Mesothelial cell of epicardium (in vitro differentiated cells): ENCODE results near the gene EYS. TPM values are rescaled to one million over a fixed set of nuclear protein-coding genes. Genes with fewer than 3 reads are reported as not detected.

ENCODE experiments used
- DNase-seq, 2 experiments: peaks; one replicate each; pipeline ENCODE4 v3.0.0; 2021; ENCODE audit warnings: low spot score in 2 of 2; ENCODE audit not compliant: unreplicated experiment in 2 of 2
- H3K27ac Mint-ChIP-seq: 2 replicates; pipeline ENCODE4 v1.8.0; 2021; ENCODE audit warnings: mixed read lengths
- H3K27me3 Mint-ChIP-seq: 2 replicates; pipeline ENCODE4 v1.8.0; 2021; ENCODE audit warnings: low read depth, mixed read lengths
- H3K36me3 Mint-ChIP-seq: 2 replicates; pipeline ENCODE4 v1.8.0; 2021; ENCODE audit warnings: mixed read lengths
- H3K4me1 Mint-ChIP-seq: 2 replicates; pipeline ENCODE4 v1.8.0; 2021; ENCODE audit warnings: mixed read lengths
- H3K4me3 Mint-ChIP-seq: 2 replicates; pipeline ENCODE4 v1.8.0; 2021; ENCODE audit warnings: mild to moderate bottlenecking, moderate library complexity, mixed read lengths
- H3K9me3 Mint-ChIP-seq: 2 replicates; pipeline ENCODE4 v1.8.0; 2021; ENCODE audit warnings: mixed read lengths
- total RNA-seq: library from RNA; stranded (reverse); gene quantifications from 3 replicates; pipeline ENCODE4 v1.2.1, GENCODE V29; 2021
- TF ChIP-seq, protein P1 (sequence below): fragments of 200-600 bp; sonication (generic); IDR thresholded peaks from one replicate; pipeline ENCODE4 v1.5.0; 2021; ENCODE audit warnings: antibody characterized with exemption; ENCODE audit not compliant: unreplicated experiment

The EYS gene
- total RNA-seq, 1 donor from 2014 or later, result 0.69 TPM

DNA sequence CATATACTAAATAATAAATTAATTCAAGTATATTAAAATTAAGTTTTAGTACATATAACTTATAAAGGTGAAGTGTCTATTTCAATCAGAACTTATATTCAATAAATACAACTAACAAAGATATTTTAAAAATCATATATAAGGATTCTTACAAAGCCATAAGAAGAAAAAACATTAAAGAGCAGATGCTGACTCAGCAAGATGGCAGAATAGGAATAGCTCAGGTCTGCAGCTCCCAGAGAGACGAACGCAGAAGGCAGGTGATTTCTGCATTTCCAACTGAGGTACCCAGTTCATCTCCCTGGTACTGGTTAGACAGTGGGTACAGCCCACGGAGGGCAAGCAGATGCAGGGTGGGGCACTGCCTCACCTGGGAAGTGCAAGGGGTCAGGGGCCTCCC is 811.1 kb downstream of the EYS start:
- Mint-ChIP-seq H3K36me3 (peaks cover 1% of the 10 kb centered on the region), H3K4me1 (peaks cover 6% of the 10 kb centered on the region), H3K27me3 (no peaks in the 10 kb centered on the region), H3K27ac (no peak overlapping the region), H3K9me3 (peaks cover 30% of the 10 kb centered on the region), H3K4me3 (no peak overlapping the region)
- TF ChIP-seq, protein P1, sequence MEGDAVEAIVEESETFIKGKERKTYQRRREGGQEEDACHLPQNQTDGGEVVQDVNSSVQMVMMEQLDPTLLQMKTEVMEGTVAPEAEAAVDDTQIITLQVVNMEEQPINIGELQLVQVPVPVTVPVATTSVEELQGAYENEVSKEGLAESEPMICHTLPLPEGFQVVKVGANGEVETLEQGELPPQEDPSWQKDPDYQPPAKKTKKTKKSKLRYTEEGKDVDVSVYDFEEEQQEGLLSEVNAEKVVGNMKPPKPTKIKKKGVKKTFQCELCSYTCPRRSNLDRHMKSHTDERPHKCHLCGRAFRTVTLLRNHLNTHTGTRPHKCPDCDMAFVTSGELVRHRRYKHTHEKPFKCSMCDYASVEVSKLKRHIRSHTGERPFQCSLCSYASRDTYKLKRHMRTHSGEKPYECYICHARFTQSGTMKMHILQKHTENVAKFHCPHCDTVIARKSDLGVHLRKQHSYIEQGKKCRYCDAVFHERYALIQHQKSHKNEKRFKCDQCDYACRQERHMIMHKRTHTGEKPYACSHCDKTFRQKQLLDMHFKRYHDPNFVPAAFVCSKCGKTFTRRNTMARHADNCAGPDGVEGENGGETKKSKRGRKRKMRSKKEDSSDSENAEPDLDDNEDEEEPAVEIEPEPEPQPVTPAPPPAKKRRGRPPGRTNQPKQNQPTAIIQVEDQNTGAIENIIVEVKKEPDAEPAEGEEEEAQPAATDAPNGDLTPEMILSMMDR, result no peak
- no peak for DNase-seq

DNA sequence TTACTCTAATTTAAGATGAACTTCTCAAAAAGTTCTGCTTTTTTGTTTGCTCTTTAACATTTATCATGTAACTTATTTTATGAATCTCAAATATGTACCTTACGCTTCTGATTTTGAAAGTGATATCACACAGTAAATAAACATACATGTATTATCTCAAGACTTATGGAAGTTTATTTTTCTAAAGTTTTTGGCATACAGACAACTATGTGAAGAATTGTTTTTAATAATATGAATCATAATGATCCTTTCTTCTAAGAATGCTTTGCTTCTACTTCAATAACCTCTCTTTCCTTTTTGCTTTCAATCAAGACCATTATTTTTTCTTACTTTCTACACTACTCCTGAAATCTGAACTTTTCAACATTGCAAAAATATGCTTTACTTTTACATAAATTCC is 816.4 kb downstream of the EYS start:
- TF ChIP-seq, protein P1, result no peak
- no peak for DNase-seq
- Mint-ChIP-seq H3K4me3 (no peak overlapping the region), H3K9me3 (peaks cover 10% of the 10 kb centered on the region), H3K36me3 (no peaks in the 10 kb centered on the region), H3K4me1 (peaks cover 20% of the 10 kb centered on the region), H3K27me3 (no peaks in the 10 kb centered on the region), H3K27ac (peak overlapping the region; percentile 86)

DNA sequence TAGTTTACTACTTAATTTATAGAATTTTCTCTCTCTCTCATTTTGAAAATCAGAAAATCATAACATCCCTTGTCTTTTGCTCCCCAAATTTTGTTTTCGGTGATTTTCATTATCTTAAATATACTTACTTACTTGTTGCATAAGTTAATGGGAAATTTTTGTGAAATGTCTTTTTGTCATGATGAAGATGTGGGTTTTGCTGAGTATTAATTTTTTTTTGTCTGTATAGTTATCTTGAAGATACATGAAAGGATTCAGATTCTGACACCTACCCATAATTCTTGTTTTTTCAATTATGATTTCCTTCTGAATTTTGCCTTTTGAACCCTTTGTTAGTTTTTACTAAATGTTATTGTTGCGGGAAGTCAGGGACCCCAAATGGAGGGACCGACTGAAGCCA is 817.9 kb downstream of the EYS start:
- no peaks in the 10 kb centered on the region for H3K36me3 Mint-ChIP-seq

DNA sequence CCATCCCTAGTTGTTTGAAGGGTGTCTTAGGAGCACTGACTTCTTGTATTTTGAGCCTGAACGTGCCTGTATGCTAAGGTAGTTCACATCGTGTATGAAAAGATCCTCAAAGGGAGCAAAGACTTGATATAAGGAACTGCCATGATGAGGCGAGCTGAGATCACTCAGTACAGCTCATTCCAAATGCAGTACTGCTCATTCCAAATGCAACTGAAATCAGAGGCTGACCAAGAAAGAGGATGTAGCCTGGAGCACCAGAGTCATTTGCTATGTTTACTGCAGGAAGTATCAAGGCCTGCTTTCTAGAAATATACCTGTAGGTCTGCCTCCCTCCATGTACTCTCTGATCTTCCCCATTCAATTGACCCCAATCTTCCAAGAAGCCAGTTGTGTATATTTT is 832.2 kb downstream of the EYS start:
- H3K36me3 Mint-ChIP-seq, result no peaks in the 10 kb centered on the region
- peaks cover 13% of the 10 kb centered on the region for H3K9me3 Mint-ChIP-seq
- no peak overlapping the region for H3K27ac Mint-ChIP-seq
- DNase-seq, result no peak
- no peak overlapping the region for H3K4me3 Mint-ChIP-seq
- no peaks in the 10 kb centered on the region for H3K27me3 Mint-ChIP-seq
- no peaks in the 10 kb centered on the region for H3K4me1 Mint-ChIP-seq
- TF ChIP-seq, protein P1, result no peak

More for the DNA sequence above, 817.9 kb downstream of the EYS start:
- no peak for DNase-seq
- Mint-ChIP-seq H3K27ac (no peak overlapping the region), H3K9me3 (peaks cover 10% of the 10 kb centered on the region), H3K27me3 (no peaks in the 10 kb centered on the region), H3K4me3 (no peak overlapping the region), H3K4me1 (peaks cover 20% of the 10 kb centered on the region)
- TF ChIP-seq, protein P1, result no peak

DNA sequence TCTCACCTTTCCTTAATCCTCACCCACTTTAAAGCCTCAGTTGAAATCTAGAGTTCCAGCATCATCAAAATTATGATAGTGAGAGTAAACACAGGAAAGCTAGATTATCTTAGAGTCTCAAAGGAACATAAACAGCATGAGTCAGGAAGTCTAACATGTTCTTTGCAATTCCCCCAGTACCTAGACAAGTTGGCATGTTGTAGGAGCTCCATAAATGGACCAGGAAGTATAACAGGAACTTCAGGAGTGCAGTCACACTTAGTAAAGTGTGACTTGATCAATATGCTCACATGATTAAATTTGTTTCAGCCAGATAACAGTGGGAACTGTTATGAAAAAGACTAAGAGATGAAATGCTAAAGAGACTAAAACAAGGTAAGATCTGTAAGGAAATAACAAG is 834.4 kb downstream of the EYS start:
- no peak overlapping the region for H3K4me3 Mint-ChIP-seq
- H3K27ac Mint-ChIP-seq, result no peak overlapping the region
- H3K27me3 Mint-ChIP-seq, result no peaks in the 10 kb centered on the region
- H3K9me3 Mint-ChIP-seq, result peaks cover 13% of the 10 kb centered on the region
- TF ChIP-seq, protein P1, result no peak
- peaks cover 2% of the 10 kb centered on the region for H3K4me1 Mint-ChIP-seq
- DNase-seq, result no peak
- no peaks in the 10 kb centered on the region for H3K36me3 Mint-ChIP-seq
